ENCODE results near the gene CACNA1C. TPM values are rescaled to one million over a fixed set of nuclear protein-coding genes. Genes with fewer than 3 reads are reported as not detected.

The CACNA1C gene
- total and polyA plus RNA-seq, 2 donors (not counting 1 experiment from before 2014, with no cell fraction given): 0.01 to 0.02 TPM

DNA sequence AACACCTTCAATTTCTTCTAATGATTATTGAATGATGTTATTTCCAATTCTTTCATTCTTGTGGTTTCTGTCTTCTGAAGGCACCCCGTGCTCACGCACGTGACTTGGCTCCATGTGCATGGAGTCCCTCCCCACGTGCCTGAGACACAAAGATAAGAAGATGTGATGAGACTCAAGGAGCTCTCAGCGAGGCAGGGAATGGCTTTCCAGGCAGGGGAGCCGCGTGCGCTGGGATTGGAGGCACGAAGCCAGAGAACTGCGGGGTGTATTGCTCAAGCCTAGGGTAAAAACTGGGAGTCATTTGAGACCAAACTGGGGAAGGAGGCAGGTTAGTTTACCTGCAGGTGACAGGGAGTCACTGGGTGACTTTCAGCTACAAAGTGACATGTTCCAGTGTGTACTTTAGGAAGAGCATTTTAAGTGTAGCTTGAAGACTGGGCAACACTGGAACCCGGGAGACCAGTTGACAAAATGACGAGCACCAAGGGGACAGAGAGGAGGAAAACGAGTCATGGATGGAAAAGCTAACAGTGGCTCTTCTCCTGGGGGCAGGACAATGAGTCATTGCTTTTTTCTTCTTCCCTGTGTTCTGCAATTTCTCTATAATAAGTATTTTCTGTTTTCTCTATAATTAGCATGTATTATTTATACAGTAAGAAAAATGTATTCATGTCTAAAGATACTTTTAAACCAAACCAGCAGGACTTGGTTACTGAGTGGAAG is 430.3 kb downstream of the CACNA1C start:
- H3K4me3 ChIP-seq (ENCODE audit: control extremely low read depth in 1 of 5, extremely low read depth in 1 of 5, insufficient read depth in 1 of 5, low read depth in 2 of 5, low read length in 4 of 5): no peak overlapping the region
- Mint-ChIP-seq H3K27me3 (no peaks in the 10 kb centered on the region), H3K27ac (no peak overlapping the region), H3K4me1 (no peaks in the 10 kb centered on the region), H3K9me3 (ENCODE audit: insufficient read depth) (no peaks in the 10 kb centered on the region), H3K4me3 (no peak overlapping the region)
- H3K27ac ChIP-seq (ENCODE audit: low read length in 2 of 2): no peak overlapping the region
- no peaks in the 10 kb centered on the region for H3K9me3 ChIP-seq (ENCODE audit: control extremely low read depth in 1 of 3, control insufficient read depth in 2 of 3, insufficient read depth in 1 of 3, low read length in 2 of 3)
- TF ChIP-seq, protein P1, sequence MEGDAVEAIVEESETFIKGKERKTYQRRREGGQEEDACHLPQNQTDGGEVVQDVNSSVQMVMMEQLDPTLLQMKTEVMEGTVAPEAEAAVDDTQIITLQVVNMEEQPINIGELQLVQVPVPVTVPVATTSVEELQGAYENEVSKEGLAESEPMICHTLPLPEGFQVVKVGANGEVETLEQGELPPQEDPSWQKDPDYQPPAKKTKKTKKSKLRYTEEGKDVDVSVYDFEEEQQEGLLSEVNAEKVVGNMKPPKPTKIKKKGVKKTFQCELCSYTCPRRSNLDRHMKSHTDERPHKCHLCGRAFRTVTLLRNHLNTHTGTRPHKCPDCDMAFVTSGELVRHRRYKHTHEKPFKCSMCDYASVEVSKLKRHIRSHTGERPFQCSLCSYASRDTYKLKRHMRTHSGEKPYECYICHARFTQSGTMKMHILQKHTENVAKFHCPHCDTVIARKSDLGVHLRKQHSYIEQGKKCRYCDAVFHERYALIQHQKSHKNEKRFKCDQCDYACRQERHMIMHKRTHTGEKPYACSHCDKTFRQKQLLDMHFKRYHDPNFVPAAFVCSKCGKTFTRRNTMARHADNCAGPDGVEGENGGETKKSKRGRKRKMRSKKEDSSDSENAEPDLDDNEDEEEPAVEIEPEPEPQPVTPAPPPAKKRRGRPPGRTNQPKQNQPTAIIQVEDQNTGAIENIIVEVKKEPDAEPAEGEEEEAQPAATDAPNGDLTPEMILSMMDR (IDR thresholded peaks at IDR 0.05): no peak
- no peak for TF ChIP-seq EZH2 (IDR thresholded peaks at IDR 0.05; ENCODE audit: borderline replicate concordance, insufficient read depth, low read depth, low read length, poor library complexity, severe bottlenecking)
- no peaks in the 10 kb centered on the region for H3K4me1 ChIP-seq (ENCODE audit: control insufficient read depth in 2 of 2, insufficient read depth in 2 of 2, low read length in 2 of 2)
- CTCF ChIA-PET: no interaction called here
- H2AFZ ChIP-seq (ENCODE audit: insufficient read depth, low read depth, low read length, poor library complexity, severe bottlenecking): no peak overlapping the region
- DNase-seq (no peak), ATAC-seq (ENCODE audit: low read depth) (no peak)
- POLR2A ChIA-PET: no interaction called here
- intact Hi-C loops (cut with micrococcal nuclease): no loop called here
- H3K79me2 ChIP-seq (ENCODE audit: control insufficient read depth, insufficient read depth, low read length): no peaks in the 10 kb centered on the region
- no peaks in the 10 kb centered on the region for H4K20me1 ChIP-seq (ENCODE audit: control insufficient read depth, insufficient read depth, low read length, poor library complexity, severe bottlenecking)
- no peaks in the 10 kb centered on the region for H3K36me3 ChIP-seq (replicated peaks in 1 of 2; ENCODE audit: control extremely low read depth in 1 of 2, control insufficient read depth in 1 of 2, extremely low read depth in 1 of 2, insufficient read depth in 2 of 2, low read length in 1 of 2)
- WGBS (ENCODE audit: insufficient coverage): 73% methylated on average over 12 of the region's 13 CpGs
- H3K9ac ChIP-seq (ENCODE audit: low read length): no peak overlapping the region
- no peak overlapping the region for H3K4me2 ChIP-seq (replicated peaks; ENCODE audit: low read depth, low read length, poor library complexity, severe bottlenecking)
- H3K27me3 ChIP-seq (replicated peaks in 1 of 4; ENCODE audit: control extremely low read depth in 1 of 4, control insufficient read depth in 3 of 4, insufficient read depth in 4 of 4, low read length in 3 of 4): no peaks in the 10 kb centered on the region

DNA sequence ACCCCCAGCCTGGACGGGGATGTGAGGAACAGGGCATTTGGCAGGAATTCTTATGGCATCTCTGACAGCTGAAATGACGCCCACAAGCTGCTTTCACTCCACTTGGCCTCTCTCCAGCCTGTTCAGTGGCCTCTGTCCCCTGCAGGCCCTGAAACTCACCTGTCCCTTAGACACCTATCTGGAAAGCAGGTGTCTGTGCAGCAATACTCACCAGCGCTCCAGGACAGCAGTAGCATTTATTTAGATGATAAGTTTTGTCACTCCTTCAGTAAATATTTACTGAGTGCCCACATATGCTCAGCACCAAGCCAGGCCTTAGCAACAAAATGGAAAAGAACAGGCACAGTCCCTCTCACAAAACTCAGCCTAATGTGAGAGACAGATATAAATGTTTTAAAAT is 430.9 kb downstream of the CACNA1C start:
- H3K9me3 Mint-ChIP-seq (ENCODE audit: insufficient read depth): no peaks in the 10 kb centered on the region
- H3K9me3 ChIP-seq (ENCODE audit: control extremely low read depth in 1 of 3, control insufficient read depth in 2 of 3, insufficient read depth in 1 of 3, low read length in 2 of 3): no peaks in the 10 kb centered on the region
- no peak overlapping the region for H3K27ac ChIP-seq (ENCODE audit: low read length in 2 of 2)
- CTCF ChIA-PET: no interaction called here
- POLR2A ChIA-PET: no interaction called here
- DNase-seq (no peak), ATAC-seq (ENCODE audit: low read depth) (no peak)
- H3K4me2 ChIP-seq (replicated peaks; ENCODE audit: low read depth, low read length, poor library complexity, severe bottlenecking): no peak overlapping the region
- TF ChIP-seq, protein P1 (IDR thresholded peaks at IDR 0.05): no peak
- TF ChIP-seq EZH2 (IDR thresholded peaks at IDR 0.05; ENCODE audit: borderline replicate concordance, insufficient read depth, low read depth, low read length, poor library complexity, severe bottlenecking): no peak
- intact Hi-C loops (cut with micrococcal nuclease): no loop called here
- no peaks in the 10 kb centered on the region for H3K27me3 ChIP-seq (replicated peaks in 1 of 4; ENCODE audit: control extremely low read depth in 1 of 4, control insufficient read depth in 3 of 4, insufficient read depth in 4 of 4, low read length in 3 of 4)
- H2AFZ ChIP-seq (ENCODE audit: insufficient read depth, low read depth, low read length, poor library complexity, severe bottlenecking): no peak overlapping the region
- H3K79me2 ChIP-seq (ENCODE audit: control insufficient read depth, insufficient read depth, low read length): no peaks in the 10 kb centered on the region
- no peaks in the 10 kb centered on the region for H4K20me1 ChIP-seq (ENCODE audit: control insufficient read depth, insufficient read depth, low read length, poor library complexity, severe bottlenecking)
- H3K4me3 Mint-ChIP-seq: no peak overlapping the region
- no peaks in the 10 kb centered on the region for H3K36me3 ChIP-seq (replicated peaks in 1 of 2; ENCODE audit: control extremely low read depth in 1 of 2, control insufficient read depth in 1 of 2, extremely low read depth in 1 of 2, insufficient read depth in 2 of 2, low read length in 1 of 2)
- WGBS (ENCODE audit: insufficient coverage): 79% methylated on average over 2 of the region's 3 CpGs
- no peaks in the 10 kb centered on the region for H3K4me1 Mint-ChIP-seq
- no peaks in the 10 kb centered on the region for H3K27me3 Mint-ChIP-seq
- no peak overlapping the region for H3K4me3 ChIP-seq (ENCODE audit: control extremely low read depth in 1 of 5, extremely low read depth in 1 of 5, insufficient read depth in 1 of 5, low read depth in 2 of 5, low read length in 4 of 5)
- no peaks in the 10 kb centered on the region for H3K4me1 ChIP-seq (ENCODE audit: control insufficient read depth in 2 of 2, insufficient read depth in 2 of 2, low read length in 2 of 2)
- H3K9ac ChIP-seq (ENCODE audit: low read length): no peak overlapping the region
- H3K27ac Mint-ChIP-seq: no peak overlapping the region

Measured in B cell (primary cell).